Colonic mucosa (tissue), 4 donors: ENCODE data around the gene NEB. TPM values are rescaled to one million over a fixed set of nuclear protein-coding genes. Genes with fewer than 3 reads are reported as not detected.

Source experiments
- DNase-seq: peaks from one replicate; pipeline ENCODE4 v3.0.0-alpha.2; 2020
- H3K27ac ChIP-seq: fragments of 200-600 bp; one replicate; pipeline ENCODE4 v1.8.0; 2021
- H3K27me3 ChIP-seq: fragments of 200-600 bp; one replicate; pipeline ENCODE4 v1.8.0; 2021
- H3K36me3 ChIP-seq: fragments of 200-600 bp; one replicate; pipeline ENCODE4 v1.8.0; 2021
- H3K4me1 ChIP-seq: fragments of 200-600 bp; one replicate; pipeline ENCODE4 v1.8.0; 2021; ENCODE audit warnings: mild to moderate bottlenecking
- H3K4me3 ChIP-seq: fragments of 200-600 bp; one replicate; pipeline ENCODE4 v1.8.0; 2021
- H3K9ac ChIP-seq, 2 donors: one replicate each; pipeline ENCODE4 v1.7.0; 2013; ENCODE audit warnings: control low read depth in 2 of 2, low read depth in 2 of 2, low read length in 2 of 2
- H3K9me3 ChIP-seq: fragments of 200-600 bp; one replicate; pipeline ENCODE4 v1.8.0; 2021
- CTCF ChIP-seq: fragments of 200-600 bp; IDR thresholded peaks from one replicate; pipeline ENCODE4 v1.8.0; 2022; ENCODE audit warnings: antibody characterized with exemption, mild to moderate bottlenecking
- intact Hi-C: fragments of 100-400 bp; cut with DNase I; formaldehyde crosslinking; loops from one replicate; pipeline ENCODE4 v1.14.1; 2022
- total RNA-seq, 2 donors: library from RNA; stranded (reverse); fragmentation: NEBNext Ultra II Directional in 1 of 2; extraction: Animal tissue kit (Norgen Biotek cat#: 25700) in 1 of 2; gene quantifications; one replicate each; pipeline ENCODE4 v1.2.1, GENCODE V29; 2021
- donor health status: healthy.
- donor health status: DM: no; HTN: no; CAD: no.
- donor health status: DM: no; HTN: no; CAD: no.

NEB gene
- total RNA-seq, 2 donors from 2014 or later: 0.89 to 1.0 TPM

- intact Hi-C loops: no loop called here
- Histone ChIP-seq H3K4me1 (no peaks in the 10 kb centered on the region), H3K36me3 (no peaks in the 10 kb centered on the region), H3K27me3 (no peaks in the 10 kb centered on the region), H3K9me3 (no peaks in the 10 kb centered on the region), H3K4me3 (no peak overlapping the region), H3K9ac (no peak overlapping the region), H3K27ac (no peak overlapping the region)
- TF ChIP-seq CTCF: no peak
- DNase-seq: no peak
Measured at GRCh38 chr2:151482171-151482725, 252.0 kb downstream of the NEB start.

- H3K27me3 ChIP-seq: no peaks in the 10 kb centered on the region
- H3K4me1 ChIP-seq: no peaks in the 10 kb centered on the region
- no peak overlapping the region for H3K4me3 ChIP-seq
- DNase-seq: no peak
- H3K9me3 ChIP-seq: no peaks in the 10 kb centered on the region
- H3K36me3 ChIP-seq: no peaks in the 10 kb centered on the region
- no peak for TF ChIP-seq CTCF
- intact Hi-C loops: no loop called here
- no peak overlapping the region for H3K27ac ChIP-seq
- no peak overlapping the region for H3K9ac ChIP-seq
Measured at GRCh38 chr2:151481744-151482143, 252.5 kb downstream of the NEB start.

GRCh38 chr2:151478011-151478410 lies 256.3 kb downstream of the NEB start:
- Histone ChIP-seq H3K4me1 (no peaks in the 10 kb centered on the region), H3K9ac (no peak overlapping the region), H3K36me3 (no peaks in the 10 kb centered on the region), H3K27ac (no peak overlapping the region), H3K27me3 (no peaks in the 10 kb centered on the region), H3K9me3 (no peaks in the 10 kb centered on the region), H3K4me3 (no peak overlapping the region)
- intact Hi-C loops: no loop called here
- TF ChIP-seq CTCF: no peak
- no peak for DNase-seq

GRCh38 chr2:151476287-151476686 lies 258.0 kb downstream of the NEB start:
- Histone ChIP-seq H3K27ac (no peak overlapping the region), H3K4me3 (no peak overlapping the region), H3K36me3 (no peaks in the 10 kb centered on the region), H3K9me3 (no peaks in the 10 kb centered on the region), H3K9ac (no peak overlapping the region), H3K4me1 (no peaks in the 10 kb centered on the region), H3K27me3 (no peaks in the 10 kb centered on the region)
- intact Hi-C loops: no loop called here
- TF ChIP-seq CTCF: no peak
- DNase-seq: no peak

GRCh38 chr2:151475071-151475470 lies 259.2 kb downstream of the NEB start:
- no peak overlapping the region for H3K4me3 ChIP-seq
- no peaks in the 10 kb centered on the region for H3K27me3 ChIP-seq
- TF ChIP-seq CTCF: no peak
- H3K4me1 ChIP-seq: no peaks in the 10 kb centered on the region
- no peak overlapping the region for H3K27ac ChIP-seq
- DNase-seq: no peak
- no peaks in the 10 kb centered on the region for H3K36me3 ChIP-seq
- no peak overlapping the region for H3K9ac ChIP-seq
- no peaks in the 10 kb centered on the region for H3K9me3 ChIP-seq
- intact Hi-C loops: no loop called here
